Endometrium (tissue), 2 donors: ENCODE measurements around the gene EPG5.

ENCODE experiments used
- FAIRE-seq: peaks from 2 replicates; lab custom pipeline; 2012; peaks lifted over from hg19 to GRCh38; lab: Jason Lieb, UNC
- donor health status: control.
- donor health status: control.

Gene EPG5

DNA sequence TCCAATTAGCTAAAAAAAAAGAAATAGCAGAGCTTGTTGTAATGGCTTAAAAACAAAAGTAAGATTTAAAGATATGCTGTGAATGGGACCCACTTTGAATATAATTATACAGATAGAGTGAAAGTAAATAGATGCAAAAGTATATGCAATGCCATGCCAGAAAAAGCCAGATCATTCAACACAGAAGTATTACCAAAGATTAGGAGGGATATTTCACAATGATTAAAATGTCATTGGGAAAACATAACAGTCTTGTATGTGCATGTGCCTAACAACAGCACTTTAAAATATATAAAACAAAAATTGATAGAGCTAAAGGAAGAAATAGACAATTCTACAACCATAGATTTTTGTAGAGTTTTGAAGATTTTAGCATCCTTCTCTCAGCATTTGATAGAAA lies 161.6 kb downstream of the EPG5 start:
- no peak for FAIRE-seq

GRCh38 chr18:45802814-45803492 lies 164.2 kb downstream of the EPG5 start:
- FAIRE-seq = no peak

- no peak for FAIRE-seq
These were observed 165.6 kb downstream of the EPG5 start for GRCh38 chr18:45801416-45802004.
